SH-SY5Y (cell line): ENCODE data around the gene URGCP.

Experiments
- GATA2 ChIP-seq: IDR thresholded peaks from 2 replicates; pipeline ENCODE4 v1.6.1; 2011; ENCODE audit warnings: mild to moderate bottlenecking, low read depth, low read length
- GATA3 ChIP-seq: IDR thresholded peaks from 2 replicates; pipeline ENCODE4 v1.6.1; 2011; ENCODE audit warnings: low read depth, mild to moderate bottlenecking, low read length, moderate library complexity

DNA sequence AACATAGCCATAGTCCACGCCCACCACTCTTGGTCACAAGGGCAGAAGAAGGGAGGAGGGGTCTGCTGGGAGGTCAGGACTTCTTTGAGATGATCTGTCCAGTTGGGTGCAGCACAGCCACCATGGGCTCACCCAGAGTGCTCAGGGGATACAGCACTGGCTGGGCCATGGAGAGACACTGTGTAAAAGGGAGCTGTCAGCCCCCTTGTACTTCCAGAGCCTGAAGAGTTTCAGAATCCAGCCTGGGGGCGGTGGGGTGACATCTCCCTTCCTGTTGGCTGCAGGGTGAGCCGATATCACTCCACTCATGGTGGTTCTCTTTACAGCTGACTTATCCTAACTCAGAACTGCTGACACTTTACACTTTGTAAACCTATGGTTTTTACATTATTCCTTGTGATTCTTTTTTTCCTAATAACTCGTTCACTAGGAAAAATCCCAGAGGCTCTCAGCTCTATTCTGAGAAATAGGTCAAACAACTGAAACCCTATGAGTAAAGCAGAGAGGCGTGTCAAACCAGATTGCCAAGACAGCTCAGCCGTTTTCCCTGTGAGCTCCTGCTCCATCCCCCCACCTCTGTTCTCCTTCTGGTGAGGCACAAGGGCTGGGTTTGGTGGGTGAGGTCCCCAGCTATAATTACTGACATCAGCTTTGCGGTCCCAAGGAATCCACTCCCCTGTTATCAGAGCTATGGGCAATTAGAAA is 33.8 kb downstream of the URGCP start:
- TF ChIP-seq GATA2 (no peak), GATA3 (no peak)
